ENCODE data around the gene GP5. TPM values are rescaled to one million over a fixed set of nuclear protein-coding genes. Genes with fewer than 3 reads are reported as not detected.

Gene GP5
- total RNA-seq, 1 experiment from 2014 or later: not detected

DNA sequence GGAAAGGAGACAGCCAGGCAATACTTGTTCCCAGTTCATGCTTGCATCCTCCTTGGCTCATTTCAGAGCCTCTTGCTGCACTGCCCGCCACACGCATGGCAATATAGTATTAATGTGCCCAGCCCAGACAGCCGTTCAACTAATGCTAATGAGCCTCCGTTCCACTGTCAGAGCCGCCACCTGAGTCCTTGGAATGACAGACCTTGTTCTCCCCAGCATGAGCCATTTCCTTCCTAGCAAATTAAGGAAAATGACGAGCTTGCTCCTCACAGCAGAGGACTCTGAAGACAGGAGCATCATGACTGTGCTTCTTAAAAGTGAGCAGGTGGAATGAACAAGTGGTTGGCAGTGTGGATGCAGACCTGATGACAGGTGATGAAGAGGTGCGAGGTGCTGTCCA is 18.7 kb downstream of the GP5 start:
- H3T11ph ChIP-seq (ENCODE audit: low read length): no peak overlapping the region

More for the DNA sequence above, 18.7 kb downstream of the GP5 start:
- Mint-ChIP-seq H3K27me3 (ENCODE audit: low read depth) (peaks cover 9% of the 10 kb centered on the region), H3K27ac (no peak overlapping the region; a peak in 1 of 7 replicates), H3K4me1 (peaks cover 40 to 66% of the 10 kb centered on the region in 2 experiments), H3K4me3 (no peak overlapping the region), H3K36me3 (ENCODE audit: insufficient read depth in 1 of 3, low read depth in 3 of 3) (no peaks in the 10 kb centered on the region), H3K9me3 (no peaks in the 10 kb centered on the region)
- no peaks in the 10 kb centered on the region for H3K9me3 ChIP-seq (ENCODE audit: control insufficient read depth, low read depth, low read length)
- H3K23ac ChIP-seq (ENCODE audit: insufficient read length, low read depth, low read length): no peak overlapping the region
- H3K4ac ChIP-seq (ENCODE audit: low read depth, low read length): no peak overlapping the region
- no peak overlapping the region for H4K91ac ChIP-seq (ENCODE audit: insufficient read length, low read depth, low read length)
- no peak overlapping the region for H3K4me2 ChIP-seq (ENCODE audit: insufficient read depth, insufficient read length, low read length)
- H3K79me2 ChIP-seq (ENCODE audit: insufficient read depth, low read length): no peaks in the 10 kb centered on the region
- no peaks in the 10 kb centered on the region for H3K79me1 ChIP-seq (ENCODE audit: insufficient read depth, low read depth, low read length, poor library complexity, severe bottlenecking)
- H3K56ac ChIP-seq (ENCODE audit: insufficient read length, low read depth, low read length): no peak overlapping the region
- H3K23me2 ChIP-seq (ENCODE audit: insufficient read length, low read depth, low read length, poor library complexity, severe bottlenecking): no peaks in the 10 kb centered on the region
- no peak overlapping the region for H2AFZ ChIP-seq (ENCODE audit: low read length)
- peak; percentile 21 for DNase-seq
- no peak overlapping the region for H2BK5ac ChIP-seq (ENCODE audit: insufficient read length, low read length)
- H2AK5ac ChIP-seq (ENCODE audit: insufficient read length, low read length): no peak overlapping the region
- no peaks in the 10 kb centered on the region for H4K20me1 ChIP-seq (ENCODE audit: control insufficient read depth, insufficient read depth, insufficient read length)
- TF ChIP-seq, protein P1, sequence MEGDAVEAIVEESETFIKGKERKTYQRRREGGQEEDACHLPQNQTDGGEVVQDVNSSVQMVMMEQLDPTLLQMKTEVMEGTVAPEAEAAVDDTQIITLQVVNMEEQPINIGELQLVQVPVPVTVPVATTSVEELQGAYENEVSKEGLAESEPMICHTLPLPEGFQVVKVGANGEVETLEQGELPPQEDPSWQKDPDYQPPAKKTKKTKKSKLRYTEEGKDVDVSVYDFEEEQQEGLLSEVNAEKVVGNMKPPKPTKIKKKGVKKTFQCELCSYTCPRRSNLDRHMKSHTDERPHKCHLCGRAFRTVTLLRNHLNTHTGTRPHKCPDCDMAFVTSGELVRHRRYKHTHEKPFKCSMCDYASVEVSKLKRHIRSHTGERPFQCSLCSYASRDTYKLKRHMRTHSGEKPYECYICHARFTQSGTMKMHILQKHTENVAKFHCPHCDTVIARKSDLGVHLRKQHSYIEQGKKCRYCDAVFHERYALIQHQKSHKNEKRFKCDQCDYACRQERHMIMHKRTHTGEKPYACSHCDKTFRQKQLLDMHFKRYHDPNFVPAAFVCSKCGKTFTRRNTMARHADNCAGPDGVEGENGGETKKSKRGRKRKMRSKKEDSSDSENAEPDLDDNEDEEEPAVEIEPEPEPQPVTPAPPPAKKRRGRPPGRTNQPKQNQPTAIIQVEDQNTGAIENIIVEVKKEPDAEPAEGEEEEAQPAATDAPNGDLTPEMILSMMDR (conservative IDR thresholded peaks at IDR 0.05): no peak
- H4K5ac ChIP-seq (ENCODE audit: insufficient read length, low read depth, low read length): no peak overlapping the region
- no peak overlapping the region for H2BK20ac ChIP-seq (ENCODE audit: low read depth, low read length, poor library complexity, severe bottlenecking)
- no peak overlapping the region for H4K8ac ChIP-seq (replicated peaks; ENCODE audit: insufficient read length, low read depth, low read length)
- no peaks in the 10 kb centered on the region; the same call in 1 of the 2 replicates for H3K4me1 ChIP-seq (ENCODE audit: insufficient read depth, low read length)
- H2BK15ac ChIP-seq (ENCODE audit: low read depth, low read length): no peak overlapping the region
- no peak overlapping the region for H3K27ac ChIP-seq (ENCODE audit: insufficient read length, low read depth, low read length)
- no peak overlapping the region for H3K9ac ChIP-seq (ENCODE audit: extremely low read depth, insufficient read length, low read length)
- no peaks in the 10 kb centered on the region for H3K27me3 ChIP-seq (ENCODE audit: insufficient read depth, low read length)
- no peak overlapping the region for H2BK12ac ChIP-seq (ENCODE audit: insufficient read length, low read depth, low read length)
- H3K14ac ChIP-seq (ENCODE audit: insufficient read depth, low read length): no peak overlapping the region
- no CpG with 5 or more reads among the region's 7 CpGs for WGBS (ENCODE audit: extremely low coverage, insufficient read length, low lambda C conversion rate)
- H3K18ac ChIP-seq (ENCODE audit: insufficient read length, low read depth, low read length): no peak overlapping the region
- no peak overlapping the region for H2BK120ac ChIP-seq (ENCODE audit: low read depth, low read length, poor library complexity, severe bottlenecking)

Measured in H9 (cell line).